ENCODE measurements around the gene SLC35A4.
"Not testable (repeated sequence)": the region's sequence is repeated elsewhere in the genome, so short reads cannot be mapped to it uniquely, and the experiment has no call there.

The SLC35A4 gene

GRCh38 chr5:140558542-140558941 lies 6.1 kb upstream of the SLC35A4 start:
- no peak for DNase-seq (ENCODE audit: low spot score)

- DNase-seq (ENCODE audit: low spot score): no peak
Measured at GRCh38 chr5:140560227-140560626, 4.4 kb upstream of the SLC35A4 start.

GRCh38 chr5:140561753-140562523 lies 2.7 kb upstream of the SLC35A4 start:
- no peak for DNase-seq (ENCODE audit: low spot score)

- DNase-seq (ENCODE audit: low spot score): no peak
Measured at GRCh38 chr5:140563596-140563995, 1.0 kb upstream of the SLC35A4 start.

- DNase-seq (ENCODE audit: low spot score): peak; percentile 36
Measured at GRCh38 chr5:140565024-140565779, 574 bp downstream of the SLC35A4 start.

DNA sequence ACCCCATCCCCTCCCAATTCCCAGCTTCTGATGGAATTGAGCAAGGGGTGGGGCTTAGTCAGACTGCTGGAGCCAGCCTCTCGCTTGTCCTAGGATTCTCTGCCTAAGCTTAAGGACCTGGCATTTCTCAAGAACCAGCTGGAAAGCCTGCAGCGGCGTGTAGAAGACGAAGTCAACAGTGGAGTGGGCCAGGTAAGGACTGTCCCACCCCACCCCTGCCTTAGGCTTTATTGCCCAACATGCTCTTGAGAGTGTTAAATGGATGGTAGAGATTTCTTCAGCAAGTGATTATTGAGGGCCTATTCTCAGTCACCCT lies 1.1 kb downstream of the SLC35A4 start:
- DNase-seq (ENCODE audit: low spot score): no peak

DNA sequence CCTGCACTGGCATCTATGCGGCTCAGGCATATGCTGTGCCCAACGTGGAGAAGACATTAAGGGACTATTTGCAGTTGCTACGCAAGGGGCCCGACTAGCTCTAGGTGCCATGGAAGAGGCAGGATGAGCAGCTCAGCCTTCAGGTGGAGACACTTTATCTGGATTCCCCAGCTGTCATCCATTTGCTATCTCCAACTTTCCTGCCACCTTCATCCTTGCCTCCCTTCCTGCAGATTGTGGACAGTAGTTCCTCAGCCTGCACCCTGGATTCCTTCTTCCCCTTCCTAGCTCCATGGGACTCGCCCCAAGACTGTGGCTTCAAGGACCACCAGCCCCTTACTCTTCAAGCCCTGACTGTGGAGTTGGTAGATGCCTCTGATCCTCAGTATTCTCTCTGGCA lies 2.0 kb downstream of the SLC35A4 start:
- no peak for DNase-seq (ENCODE audit: low spot score)

DNA sequence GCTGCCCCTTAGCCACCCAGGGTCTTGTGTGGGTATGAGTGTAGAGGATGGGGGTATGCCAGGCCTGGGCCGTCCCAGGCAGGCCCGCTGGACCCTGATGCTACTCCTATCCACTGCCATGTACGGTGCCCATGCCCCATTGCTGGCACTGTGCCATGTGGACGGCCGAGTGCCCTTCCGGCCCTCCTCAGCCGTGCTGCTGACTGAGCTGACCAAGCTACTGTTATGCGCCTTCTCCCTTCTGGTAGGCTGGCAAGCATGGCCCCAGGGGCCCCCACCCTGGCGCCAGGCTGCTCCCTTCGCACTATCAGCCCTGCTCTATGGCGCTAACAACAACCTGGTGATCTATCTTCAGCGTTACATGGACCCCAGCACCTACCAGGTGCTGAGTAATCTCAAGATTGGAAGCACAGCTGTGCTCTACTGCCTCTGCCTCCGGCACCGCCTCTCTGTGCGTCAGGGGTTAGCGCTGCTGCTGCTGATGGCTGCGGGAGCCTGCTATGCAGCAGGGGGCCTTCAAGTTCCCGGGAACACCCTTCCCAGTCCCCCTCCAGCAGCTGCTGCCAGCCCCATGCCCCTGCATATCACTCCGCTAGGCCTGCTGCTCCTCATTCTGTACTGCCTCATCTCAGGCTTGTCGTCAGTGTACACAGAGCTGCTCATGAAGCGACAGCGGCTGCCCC lies 2.6 kb downstream of the SLC35A4 start:
- DNase-seq (ENCODE audit: low spot score): no peak

GRCh38 chr5:140567871-140568270 lies 3.2 kb downstream of the SLC35A4 start:
- DNase-seq (ENCODE audit: low spot score): no peak

DNA sequence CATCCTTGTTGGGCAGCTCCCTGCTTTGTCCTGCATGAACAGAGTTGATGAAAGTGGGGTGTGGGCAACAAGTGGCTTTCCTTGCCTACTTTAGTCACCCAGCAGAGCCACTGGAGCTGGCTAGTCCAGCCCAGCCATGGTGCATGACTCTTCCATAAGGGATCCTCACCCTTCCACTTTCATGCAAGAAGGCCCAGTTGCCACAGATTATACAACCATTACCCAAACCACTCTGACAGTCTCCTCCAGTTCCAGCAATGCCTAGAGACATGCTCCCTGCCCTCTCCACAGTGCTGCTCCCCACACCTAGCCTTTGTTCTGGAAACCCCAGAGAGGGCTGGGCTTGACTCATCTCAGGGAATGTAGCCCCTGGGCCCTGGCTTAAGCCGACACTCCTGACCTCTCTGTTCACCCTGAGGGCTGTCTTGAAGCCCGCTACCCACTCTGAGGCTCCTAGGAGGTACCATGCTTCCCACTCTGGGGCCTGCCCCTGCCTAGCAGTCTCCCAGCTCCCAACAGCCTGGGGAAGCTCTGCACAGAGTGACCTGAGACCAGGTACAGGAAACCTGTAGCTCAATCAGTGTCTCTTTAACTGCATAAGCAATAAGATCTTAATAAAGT lies 3.9 kb downstream of the SLC35A4 start:
- DNase-seq (ENCODE audit: low spot score): no peak

GRCh38 chr5:140569197-140569596 lies 4.6 kb downstream of the SLC35A4 start:
- DNase-seq (ENCODE audit: low spot score): no peak

DNA sequence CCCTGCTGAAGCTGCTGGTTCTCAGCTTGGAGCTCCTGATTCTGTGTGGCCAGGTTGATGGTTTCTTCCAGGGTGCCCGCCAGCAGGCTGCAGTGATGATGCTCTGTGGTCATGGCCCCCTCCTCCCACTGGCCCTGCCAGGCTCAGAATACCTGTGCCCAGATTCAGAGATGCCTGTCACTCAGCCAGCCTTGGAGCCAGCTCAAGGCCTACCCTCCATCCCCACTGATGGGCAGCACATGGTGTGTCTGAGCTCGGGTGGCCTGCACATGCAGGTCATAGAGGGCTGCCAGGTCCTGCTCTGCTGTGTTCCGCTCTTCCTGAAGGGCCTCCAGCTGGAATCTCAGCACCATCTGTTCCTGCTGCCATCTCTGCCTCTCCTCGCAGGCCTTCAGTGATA lies 5.4 kb downstream of the SLC35A4 start:
- DNase-seq (ENCODE audit: low spot score): no peak

DNA sequence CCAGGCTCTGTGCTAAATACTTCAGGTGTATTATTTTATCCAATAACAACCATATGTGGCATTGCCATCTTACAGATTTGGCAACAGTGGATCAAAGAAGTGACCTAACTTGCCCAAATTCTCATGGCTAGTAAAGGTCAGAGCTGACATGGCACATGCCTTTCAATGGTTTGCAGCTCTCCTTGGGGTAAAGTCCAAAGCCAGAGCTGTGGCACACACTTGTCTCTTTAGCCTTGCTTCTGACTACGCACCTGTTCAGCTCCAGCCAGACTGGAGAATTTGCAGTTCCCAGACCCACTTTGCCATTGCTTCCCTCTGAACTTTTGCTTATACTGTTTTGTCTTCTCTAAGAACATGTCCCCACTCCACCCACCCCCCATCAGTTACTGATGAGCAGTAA lies 5.9 kb downstream of the SLC35A4 start:
- DNase-seq (ENCODE audit: low spot score): no peak

- DNase-seq (ENCODE audit: low spot score): no peak
Measured at GRCh38 chr5:140571105-140571504, 6.5 kb downstream of the SLC35A4 start.

GRCh38 chr5:140573683-140574082 lies 9.1 kb downstream of the SLC35A4 start:
- DNase-seq (ENCODE audit: low spot score): no peak

GRCh38 chr5:140574165-140574564 lies 9.5 kb downstream of the SLC35A4 start:
- DNase-seq (ENCODE audit: low spot score): no peak

- DNase-seq (ENCODE audit: low spot score): no peak
Measured at GRCh38 chr5:140575309-140575708, 10.7 kb downstream of the SLC35A4 start.

DNA sequence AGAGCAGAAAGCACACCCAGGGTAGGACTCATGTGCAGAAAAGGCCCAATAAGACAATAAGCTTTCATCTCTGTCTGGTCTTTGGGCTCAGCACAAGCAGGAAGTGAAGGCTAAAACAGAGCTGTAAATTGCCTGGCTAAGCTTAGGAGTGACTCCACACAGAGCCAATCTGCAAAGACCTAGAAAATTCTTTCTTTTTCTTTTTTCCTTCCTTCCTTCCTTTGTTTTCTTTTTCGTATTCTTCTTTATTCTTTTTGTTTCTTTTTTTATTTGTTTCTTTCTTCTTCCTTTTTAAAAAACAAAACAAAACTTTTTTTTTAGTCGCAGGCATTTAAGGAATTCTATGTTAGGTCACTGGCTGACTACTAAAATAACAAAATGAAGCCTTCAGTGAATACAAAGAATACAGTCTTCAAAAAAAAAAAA lies 12.2 kb downstream of the SLC35A4 start:
- no peak for DNase-seq (ENCODE audit: low spot score)

- not testable (repeated sequence) for DNase-seq (ENCODE audit: low spot score)
Measured at GRCh38 chr5:140579188-140579747, 14.6 kb downstream of the SLC35A4 start.

DNA sequence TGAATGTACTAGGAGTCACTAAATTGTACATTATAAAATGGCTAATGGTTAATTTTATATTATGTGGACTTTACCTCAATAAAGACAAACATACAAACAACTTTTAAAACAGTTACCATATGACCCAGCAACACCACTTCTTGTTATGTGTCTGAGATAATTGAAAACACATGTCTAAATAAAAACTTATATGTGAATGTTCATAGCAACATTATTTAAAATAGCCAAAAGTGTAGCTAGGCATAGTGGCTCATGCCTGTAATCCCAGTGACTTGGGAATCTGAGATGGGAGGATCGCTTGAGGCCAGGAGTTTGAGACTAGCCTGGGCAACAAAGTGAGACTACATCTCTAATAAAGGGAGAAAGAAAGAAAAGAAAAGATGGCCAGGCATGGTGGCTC lies 22.9 kb downstream of the SLC35A4 start:
- no peak for DNase-seq (ENCODE audit: low spot score)

DNA sequence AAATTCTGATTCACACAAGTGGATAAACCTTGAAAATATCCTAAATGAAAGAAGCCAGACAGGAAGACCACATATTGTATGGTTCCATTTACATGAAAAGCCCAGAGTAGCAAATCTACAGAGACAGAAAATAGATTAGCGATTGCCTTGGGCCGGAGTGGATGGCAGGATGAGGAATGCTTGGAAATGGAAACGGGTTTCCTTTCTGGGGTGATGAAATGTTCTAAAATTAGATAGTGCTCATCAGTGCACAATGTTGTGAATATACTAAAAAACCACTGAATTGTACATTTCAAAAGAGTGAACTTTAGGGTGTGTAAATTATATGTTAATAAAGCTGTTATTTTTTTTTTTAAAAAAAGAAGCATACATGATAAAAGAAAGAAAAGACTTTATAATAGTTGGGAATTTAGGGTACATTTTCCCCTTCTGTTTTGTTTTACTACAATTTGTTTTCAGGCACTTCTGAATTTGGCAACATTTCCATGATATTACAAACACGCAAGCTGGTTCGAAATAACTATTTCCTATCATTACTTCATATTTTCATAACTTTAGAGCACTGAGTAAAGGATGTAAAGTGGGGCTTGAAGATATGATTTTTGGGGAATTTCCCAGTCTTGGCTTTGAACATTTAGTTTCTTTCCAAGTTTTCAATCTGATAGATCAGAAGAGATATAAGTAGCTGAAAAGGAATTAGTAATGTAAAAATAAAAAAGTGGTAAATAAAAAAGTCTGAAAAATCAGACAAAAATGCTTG lies 23.9 kb downstream of the SLC35A4 start:
- no peak for DNase-seq (ENCODE audit: low spot score)

GRCh38 chr5:140590861-140591260 lies 26.2 kb downstream of the SLC35A4 start:
- no peak for DNase-seq (ENCODE audit: low spot score)
